Left hindlimb (tissue), 1 donor: ENCODE results near the gene CDH11.
A peak's percentile ranks its signal among the peaks of the same experiment; 100 is the strongest.

Source experiments
- DNase-seq: peaks from one replicate; pipeline ENCODE4 v3.0.0-alpha.2; 2018

The CDH11 gene

DNA sequence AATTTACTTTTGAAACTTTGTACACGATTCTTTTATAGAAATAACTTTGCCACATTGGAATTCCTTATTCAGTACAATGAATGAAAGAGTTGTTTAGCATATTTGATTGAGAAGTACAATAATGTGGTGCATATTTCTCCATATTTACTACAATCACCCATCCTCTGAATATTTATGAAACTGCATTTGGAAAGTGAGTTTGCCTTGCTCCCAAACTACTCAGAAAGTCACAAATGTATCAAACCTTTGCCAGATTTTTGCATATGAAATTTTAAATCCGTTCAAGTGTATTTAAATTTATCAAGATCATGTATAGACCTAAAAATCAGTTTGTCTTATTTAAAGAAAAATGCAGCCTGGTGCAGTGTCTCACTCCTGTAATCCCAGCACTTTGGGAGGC is 148.7 kb downstream of the CDH11 start:
- no peak for DNase-seq

DNA sequence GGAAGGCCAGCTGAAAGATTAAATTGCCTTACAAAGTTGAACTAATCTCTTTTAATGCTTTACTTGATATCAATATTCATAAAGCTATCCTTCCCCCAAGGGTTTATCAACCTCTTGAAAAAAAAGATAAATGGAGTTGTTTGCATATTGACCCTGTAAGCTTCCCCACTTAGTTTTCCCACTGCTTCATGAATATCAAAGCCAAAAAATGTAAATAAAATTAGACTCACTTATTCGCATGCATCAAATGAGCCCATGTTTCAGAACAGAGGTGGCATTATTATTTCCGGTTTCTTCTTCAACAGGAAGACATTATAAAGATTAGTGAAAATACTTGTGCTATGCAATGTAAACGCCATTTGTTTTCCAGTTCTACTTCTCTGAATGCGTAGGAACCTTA is 150.7 kb downstream of the CDH11 start:
- no peak for DNase-seq

DNA sequence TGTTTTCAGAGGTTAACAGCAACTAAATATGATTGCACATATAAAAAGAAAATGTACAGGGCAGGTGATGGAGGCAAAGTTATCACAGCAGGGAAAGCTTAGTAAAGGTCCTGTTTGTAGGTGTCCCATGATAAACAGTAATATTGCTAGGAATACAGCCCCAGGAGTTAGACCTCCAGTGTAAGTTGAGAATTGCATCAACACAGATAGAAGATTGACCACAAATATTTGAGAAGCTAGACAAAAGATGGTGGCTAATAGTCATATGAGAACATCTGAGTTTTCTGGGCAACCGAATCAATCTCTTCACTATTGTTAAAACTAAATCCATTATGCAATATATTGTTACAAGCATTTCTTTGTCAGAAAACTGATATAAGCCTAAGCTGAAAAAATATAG is 152.6 kb downstream of the CDH11 start:
- DNase-seq = no peak

DNA sequence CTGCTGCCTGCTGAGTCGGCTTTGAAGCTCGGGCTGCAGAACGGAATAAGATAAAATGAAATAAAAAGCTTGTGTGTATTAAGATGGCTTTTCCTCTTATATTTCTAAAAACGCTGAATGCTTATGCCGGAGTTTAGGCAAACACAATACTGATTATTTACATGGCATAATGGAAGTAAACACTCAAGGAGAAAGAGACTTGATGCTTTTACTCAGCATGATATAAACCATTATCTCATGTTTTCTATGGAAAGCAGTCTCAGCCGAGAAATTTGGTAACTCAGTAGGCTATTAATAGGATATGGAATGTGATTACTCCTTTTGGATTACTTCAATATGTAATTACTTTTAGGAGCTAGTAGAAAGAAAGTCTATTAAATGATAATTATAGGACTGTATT is 153.3 kb downstream of the CDH11 start:
- DNase-seq = no peak

DNA sequence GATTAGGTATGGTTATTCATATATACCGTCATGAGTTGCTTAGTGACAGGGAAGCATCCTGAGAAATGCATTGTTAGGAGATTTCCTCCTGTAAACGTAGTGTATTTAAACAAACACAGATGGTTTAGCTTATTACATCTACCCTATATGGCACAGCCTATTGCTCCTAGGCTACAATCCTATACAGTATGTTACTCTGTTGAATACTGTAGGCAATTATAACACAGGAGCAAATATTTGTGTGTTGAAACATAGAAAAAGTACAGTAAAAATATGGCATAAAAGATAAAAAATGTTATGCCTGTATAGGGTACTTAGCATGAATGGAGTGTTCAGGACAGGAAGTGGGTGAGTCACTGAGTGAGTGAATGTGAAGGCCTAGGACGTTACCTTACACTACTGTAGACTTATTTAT is 157.7 kb downstream of the CDH11 start:
- DNase-seq = no peak

DNA sequence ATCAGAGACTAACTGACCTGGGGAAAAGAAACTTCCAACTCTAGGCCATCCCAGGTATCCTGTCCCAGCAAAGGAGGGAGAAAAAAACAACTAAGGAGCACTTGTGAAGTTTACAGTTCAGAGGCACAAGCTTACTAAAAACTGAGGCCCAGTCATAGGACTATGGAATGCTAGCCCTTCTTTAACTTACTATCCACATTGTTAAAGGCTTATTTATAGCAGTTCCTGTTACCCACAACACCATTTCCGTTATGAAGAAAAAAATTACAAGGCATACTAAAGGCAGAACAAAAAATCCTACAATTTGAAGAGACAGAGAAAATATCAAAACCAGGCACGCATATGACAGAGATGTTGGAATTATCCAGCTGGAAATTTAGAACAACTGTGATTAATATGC is 159.1 kb downstream of the CDH11 start:
- no peak for DNase-seq

DNA sequence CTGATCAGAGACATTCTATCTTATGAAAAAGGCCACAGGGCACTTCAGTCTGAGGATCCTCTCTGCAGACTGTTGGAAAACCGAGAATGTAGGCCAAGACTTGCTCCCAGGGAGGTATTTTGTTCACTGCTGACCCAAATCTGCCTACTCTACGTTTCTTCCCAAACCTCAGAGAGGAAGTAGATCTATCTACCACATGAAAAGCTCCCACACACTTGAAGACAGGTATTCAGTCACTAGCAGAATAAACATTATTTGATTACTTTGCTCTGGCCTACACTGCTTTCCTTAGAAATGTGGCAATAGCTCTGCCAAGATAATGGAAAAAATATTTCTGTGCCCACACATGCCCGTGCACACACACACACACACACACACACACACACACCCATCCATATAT is 164.6 kb downstream of the CDH11 start:
- DNase-seq = no peak

DNA sequence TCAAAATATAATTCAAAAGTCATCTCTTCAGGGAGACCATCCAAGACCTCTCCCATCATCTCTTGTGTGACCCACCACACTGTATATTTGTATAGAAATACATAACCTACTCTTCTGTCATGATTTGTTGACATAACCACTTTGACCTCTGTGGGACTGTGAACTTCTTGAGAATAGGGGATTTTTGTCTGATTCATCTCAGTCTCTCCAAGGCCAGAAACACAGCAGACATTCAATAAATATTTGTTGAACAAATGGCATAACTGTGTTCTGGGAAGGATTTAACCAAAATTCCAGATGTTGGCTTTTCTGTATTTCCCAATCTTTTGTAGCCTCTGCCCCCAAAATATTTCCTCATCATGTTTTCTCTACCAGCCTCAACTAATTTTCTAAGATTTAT is 169.7 kb downstream of the CDH11 start:
- no peak for DNase-seq

DNA sequence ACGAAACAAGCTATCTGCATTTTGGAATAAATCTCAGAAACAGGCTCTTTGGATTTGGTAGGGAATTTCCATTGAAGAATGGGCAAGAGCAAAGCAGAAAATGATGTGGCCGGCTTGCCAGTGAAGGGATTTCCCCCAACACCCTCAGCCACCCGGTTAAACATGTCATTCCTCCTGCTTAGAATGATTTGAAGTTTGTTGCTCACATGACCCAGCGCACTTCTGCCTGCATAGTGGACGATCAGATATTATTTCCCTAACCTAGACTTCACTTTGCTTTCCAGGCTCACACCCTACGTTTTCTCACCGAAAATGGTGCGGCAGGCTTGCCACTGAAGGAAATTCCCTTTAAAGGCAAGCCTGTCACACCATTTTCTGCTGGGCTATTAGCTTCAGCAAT is 170.7 kb downstream of the CDH11 start:
- DNase-seq = no peak

DNA sequence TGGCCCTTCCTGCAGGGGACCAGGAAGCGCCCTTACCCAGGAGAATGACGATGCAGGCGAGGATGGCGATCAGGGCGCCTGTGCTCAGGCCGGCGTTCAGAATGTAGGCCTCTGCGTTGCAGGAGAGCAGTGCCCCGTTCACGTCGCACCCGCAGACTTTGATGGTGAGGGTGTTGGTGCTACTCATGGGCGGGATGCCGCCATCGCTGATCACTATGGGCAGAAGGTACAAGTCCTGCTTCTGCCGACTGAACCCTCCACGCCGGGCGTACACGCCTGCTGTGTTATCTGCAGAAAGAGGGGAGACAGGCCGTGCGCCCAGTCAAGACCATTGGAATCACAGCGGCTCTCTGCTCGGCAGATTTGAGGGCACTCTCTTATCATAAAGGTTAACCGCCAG is 171.1 kb downstream of the CDH11 start:
- DNase-seq = no peak

DNA sequence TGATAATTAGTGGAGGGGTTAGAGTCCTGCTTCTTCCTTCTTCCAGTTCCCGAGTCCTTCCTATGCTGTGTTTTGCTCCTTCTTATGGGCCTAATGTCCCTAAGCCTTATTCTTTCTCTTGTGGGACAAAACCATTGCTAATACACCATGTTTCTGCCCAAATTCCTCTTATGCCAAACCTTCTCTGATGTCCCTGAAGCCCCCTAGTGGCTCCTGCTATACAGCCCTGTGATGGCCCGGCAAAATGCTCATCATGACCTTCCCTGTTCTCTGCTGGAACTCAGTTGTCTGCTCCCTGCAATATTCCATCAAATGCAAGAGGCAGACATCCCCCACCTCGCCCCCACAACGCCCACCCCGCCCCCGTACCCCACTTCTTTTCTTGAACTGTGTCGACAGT is 171.6 kb downstream of the CDH11 start:
- no peak for DNase-seq

DNA sequence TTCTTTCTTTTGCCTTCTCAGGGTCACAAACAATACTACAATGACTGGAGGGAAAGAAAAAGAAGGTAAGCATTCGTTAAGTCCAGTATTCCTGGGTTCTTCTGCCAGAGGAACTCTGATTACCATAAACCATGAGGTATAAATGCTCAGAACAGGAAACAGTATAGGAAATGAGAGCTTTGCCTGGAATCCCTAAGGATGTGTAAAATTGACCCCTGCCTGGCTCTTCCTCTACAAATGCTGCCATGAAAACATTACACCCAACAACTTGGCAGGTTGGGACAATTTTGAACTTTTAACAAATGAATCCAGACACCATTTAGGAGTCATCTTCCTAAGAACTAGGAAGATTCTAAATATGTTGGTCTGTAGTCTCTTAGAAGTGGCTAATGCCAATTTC is 173.8 kb downstream of the CDH11 start:
- no peak for DNase-seq

DNA sequence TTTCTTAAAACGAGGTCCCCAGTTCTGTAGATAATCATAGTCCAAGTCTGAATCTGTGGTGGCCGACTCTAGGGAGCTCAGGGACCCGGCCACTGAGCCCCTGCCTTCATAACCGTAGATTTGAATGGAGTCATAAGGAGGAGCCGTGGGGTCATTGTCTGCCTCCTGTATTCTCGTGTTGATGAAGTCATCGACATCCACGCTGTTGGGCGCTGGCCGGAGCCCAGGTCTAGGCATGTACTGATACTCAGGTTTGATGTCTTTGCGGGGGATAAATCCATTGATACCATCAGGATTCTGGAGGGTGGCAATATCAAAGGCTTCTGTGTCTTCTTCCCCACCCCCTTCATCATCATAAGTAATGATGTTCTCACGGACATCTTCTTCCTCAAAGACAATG is 174.2 kb downstream of the CDH11 start:
- no peak for DNase-seq

DNA sequence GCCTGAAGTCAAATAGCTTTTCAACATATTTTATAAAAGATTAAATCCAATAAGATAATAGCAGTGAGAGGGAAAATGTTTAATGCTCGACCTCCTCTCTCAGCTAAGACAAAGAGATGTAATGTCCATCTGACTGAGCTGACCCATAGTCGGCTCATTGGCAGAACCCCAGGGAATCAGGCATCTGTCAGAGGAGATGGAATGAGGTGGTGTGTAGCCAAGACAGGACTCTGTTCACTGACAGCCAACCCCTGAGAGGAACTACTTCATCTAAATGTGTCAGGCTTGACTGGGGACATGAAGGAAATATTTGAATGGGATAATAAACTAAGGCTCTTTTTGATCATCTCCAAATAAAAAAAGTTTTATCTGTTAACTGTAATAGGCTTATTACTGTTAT is 188.0 kb downstream of the CDH11 start:
- no peak for DNase-seq

DNA sequence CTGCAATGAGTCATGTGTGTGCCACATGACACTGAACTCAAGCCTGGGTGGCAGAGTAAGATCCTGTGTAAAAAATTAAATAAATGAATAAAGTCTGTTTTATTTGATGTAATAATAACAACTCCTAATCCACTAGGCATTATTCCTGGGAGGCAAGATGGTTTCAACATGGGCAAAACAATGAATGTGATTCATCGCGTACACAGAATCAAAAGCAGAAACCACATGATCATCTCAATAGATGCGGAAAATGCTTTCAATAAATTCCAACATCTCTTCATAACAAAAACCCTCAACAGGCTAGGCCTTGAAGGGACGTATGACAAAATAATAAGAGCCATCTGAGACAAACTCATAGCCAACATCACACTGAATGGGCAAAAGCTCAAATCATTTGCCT is 195.4 kb downstream of the CDH11 start:
- no peak for DNase-seq

DNA sequence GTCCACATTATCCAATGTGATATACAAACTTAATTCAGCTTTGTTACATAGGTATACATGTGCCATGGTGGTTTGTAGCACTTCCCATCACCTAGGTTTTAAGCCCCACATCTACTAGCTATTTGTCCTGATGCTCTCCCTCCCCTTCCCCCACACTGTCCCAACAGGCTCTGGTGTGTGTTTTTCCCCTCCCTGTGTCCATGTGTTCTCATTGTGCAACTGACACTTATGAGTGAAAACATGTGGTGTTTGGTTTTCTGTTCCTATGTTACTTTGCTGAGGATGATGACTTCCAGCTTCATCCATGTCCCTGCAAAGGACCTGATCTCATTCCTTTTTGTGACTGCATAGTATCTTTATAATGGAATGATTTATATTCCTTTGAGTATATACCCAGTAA is 196.7 kb downstream of the CDH11 start:
- DNase-seq = no peak

DNA sequence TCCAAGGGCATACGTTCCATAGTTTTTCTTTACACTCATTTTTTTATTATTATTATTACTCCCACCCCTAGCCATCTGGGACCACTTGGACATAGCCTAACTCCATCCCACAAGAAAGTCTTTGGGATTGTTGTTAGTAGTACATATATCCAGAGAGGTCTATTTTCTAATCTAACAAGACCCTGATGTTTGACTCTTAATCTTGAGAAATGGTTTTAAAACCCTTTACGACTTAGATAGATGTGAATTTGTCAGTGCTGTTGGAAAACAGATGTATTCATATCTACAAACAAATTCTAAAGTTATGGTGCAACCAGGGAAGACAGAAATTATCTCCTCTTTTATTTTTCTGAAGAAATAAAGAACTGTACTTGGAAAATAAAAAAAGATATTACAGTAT is 197.8 kb downstream of the CDH11 start:
- DNase-seq = no peak

DNA sequence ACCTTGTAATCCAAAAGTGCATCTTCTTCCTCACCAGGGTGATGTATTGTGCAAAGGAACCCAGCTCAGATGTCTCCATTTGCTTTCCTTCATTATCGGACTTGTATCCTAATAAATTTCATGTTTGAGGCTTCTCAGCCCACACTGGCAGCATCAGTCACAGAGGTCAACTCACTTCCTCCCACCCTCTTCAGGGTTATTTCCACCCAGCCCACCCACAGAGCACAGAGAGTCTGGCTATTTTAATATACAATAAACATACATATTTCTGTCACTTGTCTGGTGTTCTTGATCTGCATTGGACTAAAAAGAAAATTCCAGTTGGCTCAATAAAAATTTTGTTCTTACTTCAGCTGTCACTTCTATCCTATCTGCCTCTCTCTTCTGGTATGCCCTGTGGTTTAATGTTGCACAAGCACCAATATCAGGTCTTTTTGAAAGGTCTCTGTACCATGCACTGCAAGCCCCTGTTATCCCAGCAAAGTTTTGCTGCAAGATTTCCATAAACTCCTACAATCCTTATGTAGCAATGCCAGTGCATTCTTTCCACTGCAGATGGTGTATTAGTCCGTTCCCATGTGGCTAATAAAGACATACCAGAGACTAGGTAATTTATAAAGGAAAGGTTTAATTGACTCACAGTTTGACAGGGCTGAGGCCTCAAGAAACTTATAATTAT is 201.8 kb downstream of the CDH11 start:
- no peak for DNase-seq

DNA sequence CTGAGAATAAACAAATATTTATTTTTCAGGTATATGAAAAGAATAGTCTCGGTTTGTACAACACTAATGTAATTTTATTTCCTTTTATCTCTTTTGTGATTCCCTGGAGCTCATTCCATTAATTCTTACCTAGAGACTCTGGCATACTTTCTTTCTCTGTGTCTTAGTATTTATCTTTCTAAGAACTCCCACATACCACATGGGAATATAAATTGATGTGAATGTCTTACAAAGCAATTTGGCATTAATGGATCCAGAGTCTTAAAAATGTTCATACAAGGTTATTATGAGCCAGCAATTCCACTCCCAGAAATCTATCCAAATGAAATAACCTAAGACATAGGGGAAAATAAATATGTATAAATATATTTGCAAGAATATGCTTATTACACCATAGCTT is 202.7 kb downstream of the CDH11 start:
- no peak for DNase-seq

DNA sequence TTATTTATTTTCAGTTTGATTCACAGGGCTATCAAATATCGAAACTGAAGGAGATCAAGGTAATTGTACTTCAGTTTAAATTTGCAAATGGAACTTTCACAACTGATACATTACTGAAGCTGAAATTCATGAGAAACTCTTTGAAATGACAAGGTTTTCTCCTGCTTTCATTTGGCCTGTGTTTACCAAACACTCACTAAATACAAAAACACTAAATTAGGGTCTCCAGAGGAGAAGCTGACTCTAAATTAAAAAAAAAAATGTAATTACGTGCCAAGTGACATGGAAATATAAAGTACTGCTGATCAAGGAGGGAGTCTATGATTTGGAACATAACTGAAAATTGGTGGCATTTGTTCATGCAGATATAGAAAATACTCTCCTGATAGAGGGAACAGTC is 205.8 kb downstream of the CDH11 start:
- no peak for DNase-seq

DNA sequence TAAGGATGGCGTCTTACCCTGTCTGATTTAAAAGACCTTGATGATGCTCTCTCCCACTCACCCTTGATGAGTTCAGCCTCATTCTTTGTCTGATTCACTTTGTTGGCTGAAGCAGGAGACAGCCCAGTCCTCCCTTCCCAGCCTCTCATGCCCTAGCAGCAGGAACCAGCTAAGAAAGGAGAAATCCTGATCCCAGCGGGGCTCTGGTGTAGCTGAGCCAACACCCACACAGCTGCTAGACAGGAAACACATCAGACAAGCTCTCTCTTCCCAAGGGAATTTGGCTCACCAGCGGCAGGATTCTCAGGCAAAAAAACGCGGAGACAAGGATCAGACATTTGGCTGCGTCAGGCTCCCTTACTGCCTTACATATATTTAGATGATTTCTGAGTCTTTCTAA is 211.5 kb downstream of the CDH11 start:
- peak; percentile 69 for DNase-seq

DNA sequence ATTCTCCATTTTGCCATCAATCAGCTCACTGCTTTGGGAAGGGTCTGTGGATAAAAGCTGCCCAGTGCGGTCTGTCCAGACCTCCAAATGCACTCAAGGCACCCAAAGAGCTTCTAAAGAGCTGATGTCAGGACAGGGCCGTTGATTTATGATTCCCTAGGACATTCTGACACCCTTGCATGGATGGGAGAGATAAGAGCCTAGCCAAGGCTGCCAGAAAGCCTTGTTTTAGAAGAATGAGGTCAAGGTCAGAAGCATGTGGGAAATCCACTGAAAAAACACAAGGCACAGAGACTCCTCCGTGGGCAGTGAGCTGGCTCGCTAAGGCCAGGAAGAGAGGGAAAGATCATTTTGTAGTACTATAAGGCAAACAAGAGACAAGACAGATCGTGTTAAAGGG is 214.0 kb downstream of the CDH11 start:
- DNase-seq = no peak

DNA sequence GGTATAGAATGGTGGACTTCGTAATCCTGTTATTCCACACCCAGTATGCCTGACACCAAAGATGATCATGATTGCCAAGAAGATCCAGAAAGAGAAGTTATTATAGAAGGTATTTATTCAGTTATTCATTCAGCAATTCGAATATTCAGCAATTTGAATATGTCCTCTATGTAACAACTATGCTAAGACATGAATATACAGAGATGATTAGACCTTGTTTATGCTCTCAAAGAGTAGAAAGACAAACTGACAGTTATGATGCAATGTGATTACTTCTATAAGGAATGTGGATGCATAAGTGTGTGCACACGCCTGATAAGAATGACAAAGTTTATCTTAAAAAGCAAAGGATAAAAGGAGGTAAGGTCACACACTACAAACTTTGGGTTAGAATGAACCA is 218.1 kb downstream of the CDH11 start:
- no peak for DNase-seq

DNA sequence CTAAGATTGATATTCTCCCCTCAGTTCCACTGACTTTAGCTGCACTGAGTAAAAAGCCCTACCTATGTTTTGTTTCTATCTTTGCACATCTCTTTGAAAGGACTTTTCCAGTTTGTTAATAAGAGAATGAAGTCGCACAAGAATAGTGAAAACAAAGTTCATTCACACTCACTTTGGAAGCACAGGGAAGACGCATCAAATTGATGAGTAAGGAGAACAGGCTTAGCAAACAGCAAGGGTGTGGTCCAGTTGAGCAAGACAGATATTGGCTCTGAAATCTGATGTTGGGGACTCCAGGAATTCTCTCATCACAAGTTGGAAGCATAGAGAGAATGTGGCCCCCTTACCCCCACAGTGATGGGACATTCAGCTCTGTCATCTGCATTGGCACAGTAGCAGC is 221.3 kb downstream of the CDH11 start:
- no peak for DNase-seq

DNA sequence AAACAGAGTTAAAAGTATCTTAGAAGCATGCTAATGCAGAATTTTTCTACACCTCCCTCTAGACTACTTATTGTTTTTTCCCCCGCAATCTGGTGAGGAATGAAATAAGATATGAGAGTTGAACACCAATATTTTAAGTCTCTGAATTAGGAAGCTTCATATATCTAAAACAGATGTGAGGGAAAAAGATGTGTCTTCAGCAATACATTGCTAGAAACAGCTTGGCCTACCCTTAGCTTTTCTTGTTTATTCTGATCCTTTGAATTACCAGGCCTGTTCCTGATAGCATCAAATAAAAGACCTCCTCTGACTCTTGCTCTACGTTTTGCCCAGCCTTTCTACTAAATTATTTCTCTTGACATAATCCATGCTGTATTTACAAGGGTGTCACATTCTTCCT is 221.8 kb downstream of the CDH11 start:
- DNase-seq = no peak

DNA sequence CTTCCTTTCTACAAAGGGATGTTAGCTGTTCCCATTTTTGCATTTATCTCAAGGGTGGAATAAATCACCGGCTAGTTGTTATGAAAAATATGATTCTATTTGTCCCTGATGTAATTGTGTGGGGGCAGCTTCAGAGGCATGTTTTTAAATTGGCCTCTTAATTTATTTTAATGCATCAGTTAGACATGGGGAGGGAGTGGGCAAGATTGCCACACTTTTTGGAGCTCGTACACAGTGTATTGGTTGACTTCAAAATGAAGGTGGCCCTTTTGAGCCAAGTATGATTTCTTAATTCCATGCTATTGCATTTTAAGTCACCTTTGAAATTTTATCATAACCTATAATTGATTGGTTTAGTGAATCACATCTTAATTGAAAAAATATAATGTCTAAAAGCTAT is 223.7 kb downstream of the CDH11 start:
- no peak for DNase-seq
